G401.6 (cell line): ENCODE data around the gene C16orf90.
"Not testable (repeated sequence)": the region's sequence is repeated elsewhere in the genome, so short reads cannot be mapped to it uniquely, and the experiment has no call there.

Experiments
- FAIRE-seq: peaks from 2 replicates; lab custom pipeline; 2012; peaks lifted over from hg19 to GRCh38; lab: Jason Lieb, UNC

The C16orf90 gene

GRCh38 chr16:3495176-3495575 is at the start of gene C16orf90:
Gene C16orf90, minus strand, starts transcription at chr16:3495489. Its CDS starts 68 bp downstream, at chr16:3495421.
- FAIRE-seq = no peak

DNA sequence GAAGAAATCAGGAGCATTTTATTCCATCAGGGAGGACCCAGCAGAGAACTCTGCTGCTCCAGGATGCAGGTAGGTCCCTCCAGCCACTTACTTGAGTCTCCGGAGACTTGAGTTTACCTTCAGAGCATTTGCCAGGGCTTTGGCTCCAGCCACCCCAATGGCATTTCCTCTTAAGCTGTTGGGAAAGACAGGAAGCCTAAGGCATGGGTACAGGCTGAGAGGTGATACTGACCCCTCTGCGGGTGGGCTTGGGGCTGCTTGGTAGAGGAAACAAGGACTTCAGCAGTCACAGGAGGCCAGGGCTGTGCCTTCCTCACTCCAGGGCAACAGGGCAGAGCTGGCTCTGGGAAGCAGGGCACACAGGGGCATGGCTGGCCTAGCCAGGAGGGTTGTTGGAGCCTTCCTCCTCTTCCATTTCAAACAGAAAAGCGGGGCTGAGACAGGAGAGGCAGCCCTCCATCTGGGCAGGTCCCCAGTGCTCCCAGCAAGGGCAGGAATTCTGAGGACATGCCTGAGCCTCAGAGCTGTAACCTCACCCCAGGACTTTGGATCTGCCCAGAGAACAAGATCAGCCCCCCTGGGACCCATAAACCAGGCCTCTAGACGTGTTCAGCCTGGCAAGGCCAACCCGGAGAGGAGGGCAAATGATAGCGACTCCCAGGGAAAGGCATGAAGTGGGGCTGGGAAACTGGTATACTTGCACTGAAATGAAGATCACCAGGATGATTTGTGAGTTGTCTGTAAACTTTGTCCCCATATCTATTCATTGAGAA is 47.5 kb upstream of the C16orf90 start:
- FAIRE-seq = no peak

DNA sequence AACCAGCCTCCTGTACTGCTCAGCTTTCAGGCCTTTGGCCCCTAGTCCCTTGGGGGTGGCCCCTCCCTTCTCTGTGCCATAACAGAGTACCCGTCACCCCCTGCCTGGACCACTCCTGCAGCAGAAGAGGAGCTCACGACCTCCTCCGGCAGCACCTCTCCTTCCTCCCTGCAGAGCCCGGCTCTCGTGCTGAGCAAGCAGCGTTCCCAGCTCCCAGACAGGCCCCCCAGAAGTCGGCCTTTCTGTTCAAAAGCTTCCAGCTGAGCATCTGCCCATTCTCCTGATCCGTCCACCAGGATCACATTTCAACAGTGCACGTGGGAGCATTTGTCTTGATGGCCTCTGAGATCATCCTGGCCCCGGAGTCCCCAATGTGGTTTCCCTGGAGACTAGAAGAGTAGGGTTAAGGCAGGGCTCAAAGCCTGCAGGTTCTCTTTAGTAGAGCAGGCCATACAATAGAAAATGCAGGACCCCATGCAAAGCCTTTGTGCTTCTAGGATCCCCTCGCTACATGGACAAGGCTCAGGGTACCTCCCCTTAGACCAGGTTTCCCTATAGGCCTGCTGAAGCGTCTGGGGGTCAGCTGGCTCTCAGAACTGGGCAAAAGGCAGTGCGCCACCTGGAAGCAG is 46.4 kb upstream of the C16orf90 start:
- FAIRE-seq = no peak

GRCh38 chr16:3538222-3538621 is 42.9 kb upstream of the C16orf90 start:
- no peak for FAIRE-seq

DNA sequence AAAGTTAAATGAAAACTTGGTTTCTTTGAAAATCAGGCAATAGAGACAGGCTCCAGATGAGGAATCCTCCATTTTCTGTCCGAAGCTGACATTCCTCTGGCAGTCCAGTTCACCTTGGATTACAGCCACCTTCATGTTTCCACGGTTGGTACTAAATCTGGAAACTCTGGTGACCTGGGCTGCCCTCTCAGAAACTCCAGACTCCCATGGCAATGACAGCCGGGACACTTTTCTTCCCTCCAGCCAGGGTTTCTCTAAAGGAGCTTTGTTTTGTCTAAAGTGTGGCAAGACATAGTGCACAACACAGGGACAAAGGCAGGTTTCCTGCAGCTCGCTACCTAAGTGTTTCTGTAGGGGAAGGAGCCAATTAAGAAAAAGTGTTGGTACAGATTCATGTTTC is 41.6 kb upstream of the C16orf90 start:
- FAIRE-seq = no peak

GRCh38 chr16:3536271-3536731 is 41.0 kb upstream of the C16orf90 start:
- no peak for FAIRE-seq

- no peak for FAIRE-seq
These were observed 38.8 kb upstream of the C16orf90 start for GRCh38 chr16:3534126-3534525.

GRCh38 chr16:3532741-3533140 is 37.5 kb upstream of the C16orf90 start:
- FAIRE-seq = no peak

DNA sequence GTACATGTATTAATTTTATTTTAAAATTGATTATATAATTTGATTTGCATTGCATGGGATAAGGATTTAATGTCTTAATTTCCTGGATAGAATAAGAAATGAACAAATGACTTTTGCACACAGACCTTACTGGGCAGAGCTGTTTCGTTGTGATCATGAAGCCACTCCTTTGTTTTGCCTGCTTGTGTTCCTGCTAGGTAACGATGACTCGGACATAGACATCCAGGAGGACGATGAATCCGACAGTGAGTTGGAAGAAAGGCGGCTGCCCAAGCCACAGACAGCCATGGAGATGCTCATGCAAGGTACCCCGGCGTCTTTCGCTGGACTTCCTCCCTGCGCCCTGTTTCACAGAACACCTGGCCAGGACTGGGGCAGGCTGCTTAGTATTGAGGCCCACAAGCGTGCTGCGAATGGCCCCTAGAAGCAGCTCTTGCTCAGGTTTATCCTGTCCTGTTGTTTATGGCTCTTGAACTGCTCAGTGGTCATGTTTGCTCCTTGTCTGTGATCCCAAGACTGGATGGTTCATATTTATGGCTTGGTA is 35.2 kb upstream of the C16orf90 start:
- FAIRE-seq = no peak

DNA sequence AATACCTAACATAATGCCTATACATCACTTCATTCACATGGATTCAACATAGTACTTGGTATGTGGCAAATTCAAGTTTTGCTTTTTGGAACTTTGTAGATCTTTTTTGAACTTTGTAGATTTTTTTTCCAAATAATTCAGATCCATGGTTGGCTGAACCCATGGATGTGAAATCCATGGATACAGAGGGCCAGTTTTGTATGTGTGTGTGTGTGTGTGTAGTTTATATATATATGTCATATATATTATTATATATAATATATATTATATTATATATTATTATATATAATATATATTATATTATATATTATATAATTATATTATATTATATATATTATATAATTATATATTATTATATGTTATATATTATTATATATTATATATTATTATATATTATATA is 33.9 kb upstream of the C16orf90 start:
- FAIRE-seq = no peak

DNA sequence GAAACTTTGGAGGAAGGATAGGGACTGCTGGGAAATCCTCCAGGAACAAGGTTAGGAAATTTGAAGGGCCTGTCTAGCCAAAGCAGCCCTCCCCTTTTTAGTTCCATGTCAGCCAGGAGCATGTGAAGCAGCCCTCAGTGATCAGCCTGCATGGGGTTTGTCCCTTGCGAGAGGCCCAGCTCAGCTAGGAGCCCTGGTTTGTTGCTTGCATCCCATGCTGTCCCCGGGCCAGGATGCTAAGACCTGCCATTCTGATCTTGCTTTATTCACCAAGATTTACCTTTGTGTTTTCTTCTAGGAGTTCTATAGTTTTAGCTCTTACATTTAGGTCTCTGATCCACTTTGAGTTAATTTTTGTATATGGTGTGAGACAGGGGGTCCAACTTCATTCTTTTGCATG is 33.1 kb upstream of the C16orf90 start:
- FAIRE-seq = no peak

- FAIRE-seq = not testable (repeated sequence)
These were observed 32.0 kb upstream of the C16orf90 start for GRCh38 chr16:3527216-3527829.

DNA sequence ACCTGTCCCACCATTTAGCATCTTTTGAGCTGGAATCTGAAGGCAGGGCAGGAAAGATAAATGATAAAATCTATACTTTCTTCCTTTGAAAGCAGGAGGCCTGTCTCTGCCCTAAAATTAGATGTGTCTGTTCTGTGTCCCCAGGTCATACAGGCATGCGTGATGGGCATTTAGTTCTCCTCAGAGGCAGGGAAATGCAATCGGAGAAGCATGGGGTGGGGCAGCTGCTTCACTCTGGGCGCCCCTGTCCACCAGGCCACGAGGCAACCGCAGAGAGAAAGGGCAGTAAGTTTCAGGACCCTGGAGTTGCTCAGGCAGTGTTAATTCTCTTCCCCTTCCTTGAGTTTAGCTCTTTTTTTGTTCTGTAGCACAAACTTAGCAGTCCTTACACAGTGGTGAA is 30.7 kb upstream of the C16orf90 start:
- FAIRE-seq = no peak

DNA sequence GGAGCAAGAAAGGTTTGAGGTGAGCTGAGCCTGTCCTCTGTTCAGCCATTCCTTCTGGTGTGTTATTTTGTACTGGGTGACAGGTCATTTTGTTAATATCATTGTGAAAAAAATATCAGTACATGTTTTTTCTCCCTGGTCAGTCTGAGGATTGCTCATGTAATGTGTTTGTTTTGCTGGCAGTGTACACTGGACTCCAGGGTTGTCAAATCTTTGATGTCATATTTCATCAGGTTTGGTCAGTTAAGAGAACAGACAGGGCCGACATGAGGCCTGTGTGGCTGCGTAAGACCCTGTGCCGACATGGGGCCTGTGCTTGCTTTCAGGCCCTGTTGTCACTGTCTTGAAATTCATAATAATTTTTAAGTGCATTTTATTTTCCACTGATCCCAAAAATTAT is 28.0 kb upstream of the C16orf90 start:
- no peak for FAIRE-seq

DNA sequence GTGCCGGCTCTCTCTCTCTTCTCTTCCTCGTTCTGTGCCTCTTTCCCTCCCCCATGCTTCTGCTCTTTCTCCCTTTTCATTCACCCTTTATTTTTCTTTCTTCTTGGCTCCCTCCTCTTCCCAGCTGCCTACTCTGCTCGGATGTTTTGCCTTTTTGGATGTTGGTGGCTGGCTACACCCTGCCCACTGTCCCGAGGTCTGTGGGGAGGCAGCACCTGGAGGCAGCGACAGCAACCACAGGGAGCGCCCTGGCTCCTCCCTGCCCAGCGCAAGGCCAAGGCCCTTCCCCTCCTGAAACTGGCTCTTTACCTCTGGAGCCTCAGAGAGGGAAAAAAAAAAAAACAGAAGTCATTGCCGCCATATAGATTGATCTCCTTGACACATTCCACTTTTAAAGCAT is 25.6 kb upstream of the C16orf90 start:
- no peak for FAIRE-seq

DNA sequence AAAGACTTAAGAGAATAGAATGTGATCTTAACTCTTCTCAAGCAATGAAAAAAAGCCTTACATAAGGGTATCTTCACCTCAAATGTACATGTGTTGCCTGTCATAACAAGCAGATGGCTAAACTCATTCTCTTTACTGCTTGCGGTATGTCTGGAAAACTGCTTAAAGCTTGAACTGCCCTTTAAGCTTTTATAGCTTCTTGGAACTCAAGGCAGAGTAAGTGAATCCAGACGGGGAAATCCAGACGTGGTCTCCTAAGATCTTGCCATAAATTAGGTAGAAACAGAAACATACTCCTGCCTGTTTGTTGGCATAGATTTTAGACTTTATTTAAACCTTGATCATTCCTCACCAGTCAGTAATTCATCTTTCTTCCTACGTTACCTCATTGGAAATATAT is 25.1 kb upstream of the C16orf90 start:
- no peak for FAIRE-seq

GRCh38 chr16:3519581-3519980 is 24.3 kb upstream of the C16orf90 start:
- FAIRE-seq = no peak

DNA sequence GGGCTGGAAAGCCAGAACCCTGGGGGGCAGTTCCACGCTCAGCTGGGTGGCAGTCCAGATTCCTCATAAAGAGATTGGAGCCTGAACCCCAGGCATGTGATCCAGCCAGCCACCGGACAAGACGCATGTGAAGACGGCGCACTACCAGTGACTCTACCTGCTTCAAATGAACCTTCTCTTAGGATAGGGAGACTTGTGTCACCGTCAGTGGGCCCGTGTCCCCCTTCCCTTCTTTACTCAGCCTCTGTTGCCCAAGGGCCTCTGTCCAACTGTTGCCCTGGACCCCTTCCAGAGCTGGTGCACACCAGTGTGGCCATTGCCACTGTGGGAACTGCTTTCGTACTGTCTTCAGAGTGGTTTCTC is 23.7 kb upstream of the C16orf90 start:
- no peak for FAIRE-seq

DNA sequence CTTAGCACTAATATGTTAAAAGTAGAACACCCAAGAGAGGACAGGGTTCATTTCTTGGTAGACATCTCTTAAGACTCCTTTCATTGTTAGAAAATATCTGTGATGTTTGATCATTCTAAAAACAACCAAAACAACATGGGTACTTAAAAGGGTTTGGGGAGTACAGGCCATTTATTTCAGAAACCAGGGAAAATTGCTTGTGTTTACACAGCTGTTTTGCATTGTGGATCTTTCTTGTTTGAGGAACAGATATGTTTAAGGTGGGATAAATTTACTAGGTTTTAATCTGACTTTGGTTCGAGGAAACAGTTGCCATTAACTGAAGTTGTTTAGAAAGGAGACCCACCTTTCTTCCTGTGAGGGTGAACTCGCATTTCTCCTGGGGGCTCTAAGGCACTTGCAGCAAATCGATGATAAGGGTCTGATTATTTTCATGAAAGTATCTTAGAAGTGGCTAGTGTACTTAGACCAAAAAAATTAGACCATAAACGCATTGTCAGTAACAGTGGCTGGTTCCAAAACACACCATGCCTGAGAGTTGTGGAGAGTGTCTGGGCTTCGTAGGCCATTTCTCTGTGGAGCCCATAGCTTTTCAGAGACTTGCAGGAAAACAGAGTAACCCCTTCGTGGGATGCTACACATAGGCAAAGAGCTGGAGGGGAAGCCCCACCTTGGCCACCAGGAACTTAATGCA is 23.1 kb upstream of the C16orf90 start:
- no peak for FAIRE-seq

GRCh38 chr16:3515897-3516296 is 20.6 kb upstream of the C16orf90 start:
- no peak for FAIRE-seq

- no peak for FAIRE-seq
These were observed 19.3 kb upstream of the C16orf90 start for GRCh38 chr16:3514621-3515020.

DNA sequence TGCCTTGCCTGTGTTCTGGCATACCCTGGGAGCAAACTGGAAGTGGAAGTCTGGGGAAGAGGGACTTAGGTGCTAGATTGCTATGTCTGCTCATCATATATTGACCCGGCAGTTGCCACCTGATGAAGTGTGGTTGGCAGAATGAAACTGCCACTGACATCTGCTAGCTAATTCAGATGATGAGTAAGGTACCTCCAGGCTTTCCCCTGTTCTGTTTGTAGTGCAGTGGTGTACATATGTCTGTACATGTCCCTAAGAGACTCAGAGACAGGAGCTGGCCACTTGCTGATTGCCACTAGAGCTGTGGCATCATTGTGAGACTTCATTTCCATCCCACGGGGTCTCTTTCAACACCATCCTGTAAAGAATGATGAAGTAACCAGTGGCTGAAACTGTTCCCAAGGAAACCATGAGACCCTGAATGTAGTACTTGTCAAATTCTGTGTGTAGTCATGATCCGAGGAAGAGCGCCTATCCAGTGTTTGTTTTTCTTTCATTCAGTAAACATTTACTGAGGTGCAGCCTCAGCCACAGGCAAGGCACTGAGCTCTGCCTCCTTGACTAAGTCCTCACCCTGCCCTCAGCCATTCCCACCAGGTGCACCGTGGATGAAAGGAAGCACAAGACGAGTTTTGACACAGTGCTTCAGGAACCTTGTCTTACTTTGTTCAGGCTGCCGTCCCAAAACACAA is 18.7 kb upstream of the C16orf90 start:
- no peak for FAIRE-seq
